ENCODE data around the gene PRDM13. TPM values are rescaled to one million over a fixed set of nuclear protein-coding genes. Genes with fewer than 3 reads are reported as not detected.

The PRDM13 gene
- total and polyA plus RNA-seq, 2 experiments from 2014 or later, result 0.08 to 0.10 TPM

DNA sequence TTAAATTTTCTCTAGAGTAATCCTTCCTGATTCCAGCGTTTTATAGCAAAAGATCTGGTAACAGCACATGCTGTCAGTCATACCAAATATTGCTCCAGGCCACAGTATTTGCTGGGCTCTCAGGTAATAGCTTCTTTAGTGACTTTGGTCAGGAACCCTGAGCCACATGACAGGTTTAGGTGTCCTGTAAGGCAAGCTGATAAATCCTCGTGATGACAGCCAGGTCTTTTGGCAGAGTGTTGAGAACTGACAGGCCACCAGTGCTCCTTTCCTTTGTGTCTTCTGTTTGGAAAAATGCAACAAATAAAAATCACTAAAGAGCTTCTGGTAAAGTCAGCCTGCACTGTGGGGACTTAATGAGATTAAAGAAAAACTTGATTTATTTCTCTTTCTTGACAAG is 34.6 kb downstream of the PRDM13 start:
- TF ChIP-seq ZNF114 (CRISPR knock-in tag; IDR thresholded peaks at IDR 0.05), result no peak
- TF ChIP-seq, protein P1, sequence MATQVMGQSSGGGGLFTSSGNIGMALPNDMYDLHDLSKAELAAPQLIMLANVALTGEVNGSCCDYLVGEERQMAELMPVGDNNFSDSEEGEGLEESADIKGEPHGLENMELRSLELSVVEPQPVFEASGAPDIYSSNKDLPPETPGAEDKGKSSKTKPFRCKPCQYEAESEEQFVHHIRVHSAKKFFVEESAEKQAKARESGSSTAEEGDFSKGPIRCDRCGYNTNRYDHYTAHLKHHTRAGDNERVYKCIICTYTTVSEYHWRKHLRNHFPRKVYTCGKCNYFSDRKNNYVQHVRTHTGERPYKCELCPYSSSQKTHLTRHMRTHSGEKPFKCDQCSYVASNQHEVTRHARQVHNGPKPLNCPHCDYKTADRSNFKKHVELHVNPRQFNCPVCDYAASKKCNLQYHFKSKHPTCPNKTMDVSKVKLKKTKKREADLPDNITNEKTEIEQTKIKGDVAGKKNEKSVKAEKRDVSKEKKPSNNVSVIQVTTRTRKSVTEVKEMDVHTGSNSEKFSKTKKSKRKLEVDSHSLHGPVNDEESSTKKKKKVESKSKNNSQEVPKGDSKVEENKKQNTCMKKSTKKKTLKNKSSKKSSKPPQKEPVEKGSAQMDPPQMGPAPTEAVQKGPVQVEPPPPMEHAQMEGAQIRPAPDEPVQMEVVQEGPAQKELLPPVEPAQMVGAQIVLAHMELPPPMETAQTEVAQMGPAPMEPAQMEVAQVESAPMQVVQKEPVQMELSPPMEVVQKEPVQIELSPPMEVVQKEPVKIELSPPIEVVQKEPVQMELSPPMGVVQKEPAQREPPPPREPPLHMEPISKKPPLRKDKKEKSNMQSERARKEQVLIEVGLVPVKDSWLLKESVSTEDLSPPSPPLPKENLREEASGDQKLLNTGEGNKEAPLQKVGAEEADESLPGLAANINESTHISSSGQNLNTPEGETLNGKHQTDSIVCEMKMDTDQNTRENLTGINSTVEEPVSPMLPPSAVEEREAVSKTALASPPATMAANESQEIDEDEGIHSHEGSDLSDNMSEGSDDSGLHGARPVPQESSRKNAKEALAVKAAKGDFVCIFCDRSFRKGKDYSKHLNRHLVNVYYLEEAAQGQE (IDR thresholded peaks at IDR 0.05; ENCODE audit: unreplicated experiment), result no peak
- no peak for TF ChIP-seq STAT1 (IDR thresholded peaks at IDR 0.05; ENCODE audit: unreplicated experiment)
- TF ChIP-seq, protein P2, sequence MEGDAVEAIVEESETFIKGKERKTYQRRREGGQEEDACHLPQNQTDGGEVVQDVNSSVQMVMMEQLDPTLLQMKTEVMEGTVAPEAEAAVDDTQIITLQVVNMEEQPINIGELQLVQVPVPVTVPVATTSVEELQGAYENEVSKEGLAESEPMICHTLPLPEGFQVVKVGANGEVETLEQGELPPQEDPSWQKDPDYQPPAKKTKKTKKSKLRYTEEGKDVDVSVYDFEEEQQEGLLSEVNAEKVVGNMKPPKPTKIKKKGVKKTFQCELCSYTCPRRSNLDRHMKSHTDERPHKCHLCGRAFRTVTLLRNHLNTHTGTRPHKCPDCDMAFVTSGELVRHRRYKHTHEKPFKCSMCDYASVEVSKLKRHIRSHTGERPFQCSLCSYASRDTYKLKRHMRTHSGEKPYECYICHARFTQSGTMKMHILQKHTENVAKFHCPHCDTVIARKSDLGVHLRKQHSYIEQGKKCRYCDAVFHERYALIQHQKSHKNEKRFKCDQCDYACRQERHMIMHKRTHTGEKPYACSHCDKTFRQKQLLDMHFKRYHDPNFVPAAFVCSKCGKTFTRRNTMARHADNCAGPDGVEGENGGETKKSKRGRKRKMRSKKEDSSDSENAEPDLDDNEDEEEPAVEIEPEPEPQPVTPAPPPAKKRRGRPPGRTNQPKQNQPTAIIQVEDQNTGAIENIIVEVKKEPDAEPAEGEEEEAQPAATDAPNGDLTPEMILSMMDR (conservative IDR thresholded peaks at IDR 0.05; ENCODE audit: low read depth in 2 of 2), result no peak
- Mint-ChIP-seq H3K9me3 (peaks cover 21% of the 10 kb centered on the region), H3K36me3 (ENCODE audit: low read depth) (peaks cover 11% of the 10 kb centered on the region), H3K27ac (no peak overlapping the region), H3K4me3 (no peak overlapping the region), H3K27me3 (ENCODE audit: insufficient read depth, low read depth, poor library complexity) (no peaks in the 10 kb centered on the region), H3K4me1 (no peaks in the 10 kb centered on the region)
- Histone ChIP-seq H3F3A (replicated peaks; ENCODE audit: low read depth) (no peaks in the 10 kb centered on the region), H3K4me3 (no peak overlapping the region), H2AFZ (no peak overlapping the region), H3K4me2 (no peak overlapping the region), H3K9me2 (ENCODE audit: insufficient read depth) (no peaks in the 10 kb centered on the region), H3K79me2 (replicated peaks; ENCODE audit: insufficient read depth) (no peaks in the 10 kb centered on the region), H3K4me1 (ENCODE audit: insufficient read depth) (no peaks in the 10 kb centered on the region), H3K36me3 (ENCODE audit: insufficient read depth) (no peaks in the 10 kb centered on the region), H3K27ac (ENCODE audit: low read depth) (no peak overlapping the region), H3K27me3 (ENCODE audit: insufficient read depth) (no peaks in the 10 kb centered on the region), H4K20me1 (replicated peaks; ENCODE audit: insufficient read depth) (no peaks in the 10 kb centered on the region)
- DNase-seq (ENCODE audit: low spot score) (no peak), ATAC-seq (no peak)

DNA sequence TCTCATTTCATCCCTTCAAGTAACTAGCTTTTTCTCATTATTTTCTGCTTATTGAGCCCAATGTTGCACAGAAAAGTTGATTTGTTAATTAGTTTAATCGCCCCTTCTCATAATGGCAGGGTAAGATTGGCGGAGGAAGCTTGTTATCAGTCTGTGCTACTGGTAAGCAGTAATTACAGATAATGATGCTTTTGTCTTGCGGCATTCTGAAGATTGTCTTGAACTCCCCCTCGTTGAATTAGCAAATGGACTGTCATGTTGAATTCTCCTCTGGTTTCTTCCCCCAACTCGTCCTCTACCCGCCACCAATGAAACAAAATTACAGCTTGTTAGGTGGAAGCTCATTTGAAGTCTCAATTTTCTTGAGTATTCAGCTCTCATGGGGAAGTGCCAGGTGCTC is 39.4 kb downstream of the PRDM13 start:
- H3K4me1 ChIP-seq (ENCODE audit: insufficient read depth), result no peaks in the 10 kb centered on the region
- H3F3A ChIP-seq (replicated peaks; ENCODE audit: low read depth), result no peaks in the 10 kb centered on the region
- no peaks in the 10 kb centered on the region; the same call in 2 of the 3 replicates for H3K36me3 Mint-ChIP-seq (ENCODE audit: low read depth)
- H3K36me3 ChIP-seq (ENCODE audit: insufficient read depth), result no peaks in the 10 kb centered on the region
- no peaks in the 10 kb centered on the region for H3K27me3 ChIP-seq (ENCODE audit: insufficient read depth)
- peaks cover 6% of the 10 kb centered on the region; the same call in 1 of the 2 replicates for H3K9me2 ChIP-seq (ENCODE audit: insufficient read depth)
- no peak overlapping the region for H3K4me3 Mint-ChIP-seq
- H3K9me3 Mint-ChIP-seq, result peaks cover 7% of the 10 kb centered on the region
- H3K27ac ChIP-seq (ENCODE audit: low read depth), result no peak overlapping the region
- H3K27me3 Mint-ChIP-seq (ENCODE audit: insufficient read depth, low read depth, poor library complexity), result no peaks in the 10 kb centered on the region
- no peak overlapping the region for H3K4me3 ChIP-seq
- ATAC-seq (no peak), DNase-seq (ENCODE audit: low spot score) (no peak)
- no peaks in the 10 kb centered on the region for H3K79me2 ChIP-seq (replicated peaks; ENCODE audit: insufficient read depth)
- H3K4me1 Mint-ChIP-seq, result no peaks in the 10 kb centered on the region
- H3K27ac Mint-ChIP-seq, result no peak overlapping the region
- H2AFZ ChIP-seq, result 0 out of 2 replicates have a peak overlapping the region, but pooled peaks have one; percentile 18
- H4K20me1 ChIP-seq (replicated peaks; ENCODE audit: insufficient read depth), result no peaks in the 10 kb centered on the region
- no peak overlapping the region for H3K4me2 ChIP-seq
- TF ChIP-seq STAT1 (IDR thresholded peaks at IDR 0.05; ENCODE audit: unreplicated experiment) (no peak), NANOG (IDR thresholded peaks at IDR 0.05; ENCODE audit: borderline replicate concordance) (no peak), EZH2 (IDR thresholded peaks at IDR 0.05; ENCODE audit: low read depth, unreplicated experiment) (no peak), POLR2AphosphoS5 (IDR thresholded peaks at IDR 0.05; ENCODE audit: low read depth) (no peak), ZNF331 (CRISPR knock-in tag; IDR thresholded peaks at IDR 0.05; ENCODE audit: low read depth) (no peak), CREB1 (CRISPR knock-in tag; IDR thresholded peaks at IDR 0.05; ENCODE audit: low read depth) (no peak), ZNF114 (CRISPR knock-in tag; IDR thresholded peaks at IDR 0.05) (no peak)
- TF ChIP-seq, protein P3, sequence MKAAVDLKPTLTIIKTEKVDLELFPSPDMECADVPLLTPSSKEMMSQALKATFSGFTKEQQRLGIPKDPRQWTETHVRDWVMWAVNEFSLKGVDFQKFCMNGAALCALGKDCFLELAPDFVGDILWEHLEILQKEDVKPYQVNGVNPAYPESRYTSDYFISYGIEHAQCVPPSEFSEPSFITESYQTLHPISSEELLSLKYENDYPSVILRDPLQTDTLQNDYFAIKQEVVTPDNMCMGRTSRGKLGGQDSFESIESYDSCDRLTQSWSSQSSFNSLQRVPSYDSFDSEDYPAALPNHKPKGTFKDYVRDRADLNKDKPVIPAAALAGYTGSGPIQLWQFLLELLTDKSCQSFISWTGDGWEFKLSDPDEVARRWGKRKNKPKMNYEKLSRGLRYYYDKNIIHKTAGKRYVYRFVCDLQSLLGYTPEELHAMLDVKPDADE (IDR thresholded peaks at IDR 0.05), result no peak
- TF ChIP-seq, protein P2 (conservative IDR thresholded peaks at IDR 0.05; ENCODE audit: low read depth in 2 of 2), result no peak
